Gastrocnemius medialis (tissue), 4 donors: ENCODE results near the gene TUBB4B. TPM values are rescaled to one million over a fixed set of nuclear protein-coding genes. Genes with fewer than 3 reads are reported as not detected.

Source experiments
- ATAC-seq, 2 donors: fragments of 150-250 bp; one replicate each; pipeline ENCODE4 v1.9.1; 2016
- DNase-seq, 2 donors: peaks; one replicate each; pipeline ENCODE4 v3.0.0-alpha.2; 2019
- H3K27ac ChIP-seq, 4 donors: fragments of 200-600 bp; sonication (generic); 1 replicate in 1 of 4; 2 replicates in 3 of 4; pipeline ENCODE4 v1.5.1; 2016 to 2018; ENCODE audit warnings: mild to moderate bottlenecking in 2 of 4, moderate library complexity in 1 of 4
- H3K27me3 ChIP-seq, 3 donors: fragments of 200-600 bp; sonication (generic) in 2 of 3; 1 replicate in 1 of 3; 2 replicates in 2 of 3; pipeline versions ENCODE4 v1.5.1 to v1.6.0; 2016 to 2019; ENCODE audit warnings: mild to moderate bottlenecking in 1 of 3, moderate library complexity in 1 of 3
- H3K36me3 ChIP-seq, 2 donors: fragments of 200-600 bp; sonication (generic) in 1 of 2; one replicate each; pipeline ENCODE4 v1.5.1; 2017 to 2018
- H3K4me1 ChIP-seq, 2 donors: fragments of 200-600 bp; sonication (generic) in 1 of 2; one replicate each; pipeline ENCODE4 v1.5.1; 2016 to 2017; ENCODE audit warnings: mild to moderate bottlenecking in 2 of 2
- H3K4me3 ChIP-seq, 4 donors: fragments of 200-600 bp; sonication (generic) in 3 of 4; 1 replicate in 1 of 4; 2 replicates in 3 of 4; pipeline ENCODE4 v1.5.1; 2016 to 2019; ENCODE audit warnings: mild to moderate bottlenecking in 2 of 4
- H3K9me3 ChIP-seq, 3 donors: fragments of 200-600 bp; sonication (generic) in 2 of 3; 1 replicate in 1 of 3; 2 replicates in 2 of 3; pipeline ENCODE4 v1.5.1; 2016 to 2019
- CTCF ChIP-seq, 5 experiments: fragments of 450-650 bp in 3 of 5; fragments of 200-600 bp in 2 of 5; sonication (generic) in 2 of 5; IDR thresholded peaks in 4 of 5; conservative IDR thresholded peaks in 1 of 5; 1 replicate in 4 of 5; 2 replicates in 1 of 5; pipeline ENCODE4 v1.5.1; 2016 to 2019; ENCODE audit warnings: antibody characterized with exemption in 5 of 5, mild to moderate bottlenecking in 3 of 5, moderate library complexity in 3 of 5
- POLR2A ChIP-seq, 2 donors: fragments of 450-650 bp; IDR thresholded peaks; one replicate each; pipeline ENCODE4 v1.6.1; 2017; ENCODE audit warnings: antibody characterized with exemption in 2 of 2, mild to moderate bottlenecking in 2 of 2, moderate library complexity in 2 of 2
- in situ Hi-C, 4 donors: fragments of 200-750 bp; cut with MboI; loops; one replicate each; pipeline versions ENCODE4 v1.15.0 to v1.8.0; 2017; ENCODE audit warnings: low sequenced_read_pairs in 4 of 4
- intact Hi-C: fragments of 100-400 bp; cut with DNase I; formaldehyde crosslinking; loops from one replicate; pipeline ENCODE4 v1.15.1; 2023; ENCODE audit warnings: low total_unique reads
- total RNA-seq, 4 donors: library from RNA; depleted of rRNA; stranded (reverse); fragments of >200 nt; gene quantifications; one replicate each; pipeline versions ENCODE4 v1.1.0 to v1.2.3, GENCODE V29; 2016

Gene TUBB4B
- total RNA-seq, 4 donors from 2014 or later, result 222 to 495 (median 363) TPM

- Histone ChIP-seq H3K27ac (peak overlapping the region; percentile 68 to 83 (median 80)), H3K9me3 (no peaks in the 10 kb centered on the region), H3K4me3 (peak overlapping the region in 1 of 4 donors; percentile 51), H3K27me3 (peaks cover 7 to 34% (median 14%) of the 10 kb centered on the region in 3 donors), H3K36me3 (peaks cover 0 to 17% of the 10 kb centered on the region in 2 donors), H3K4me1 (peaks cover 17 to 21% of the 10 kb centered on the region in 2 donors)
- in situ Hi-C loops, result loop anchor here in 3 of 4 donors (25.0 kb wide), 1 partner anchor 136 kb away; the partner anchor contains the start of genes EXD3 (in 3 of the 3) and NOXA1 (in 3 of the 3)
- intact Hi-C loops, result no loop called here
- DNase-seq (no peak), ATAC-seq (no peak)
- TF ChIP-seq CTCF (IDR thresholded peaks at IDR 0.05 in 4 of 5, conservative IDR thresholded peaks at IDR 0.05 in 1 of 5) (no peak), POLR2A (IDR thresholded peaks at IDR 0.05) (no peak)
Observed at GRCh38 chr9:137275588-137276472, 34.7 kb downstream of the TUBB4B start.

- Histone ChIP-seq H3K4me1 (peaks cover 17 to 21% of the 10 kb centered on the region in 2 donors), H3K9me3 (no peaks in the 10 kb centered on the region), H3K4me3 (peak overlapping the region; percentile 36 to 51 (median 49)), H3K36me3 (peaks cover 0 to 17% of the 10 kb centered on the region in 2 donors), H3K27me3 (peaks cover 13 to 42% (median 20%) of the 10 kb centered on the region in 3 donors), H3K27ac (peak overlapping the region; percentile 68 to 83 (median 80))
- intact Hi-C loops (no loop called here), in situ Hi-C loops (loop anchor here in 3 of 4 donors (25.0 kb wide), 1 partner anchor 136 kb away; the partner anchor contains the start of genes EXD3 (in 3 of the 3) and NOXA1 (in 3 of the 3))
- TF ChIP-seq POLR2A (IDR thresholded peaks at IDR 0.05) (no peak), CTCF (IDR thresholded peaks at IDR 0.05 in 4 of 5, conservative IDR thresholded peaks at IDR 0.05 in 1 of 5) (no peak)
- DNase-seq (peak; percentile 36 to 49), ATAC-seq (peak; percentile 37 to 55)
Observed at GRCh38 chr9:137276473-137277328, 35.6 kb downstream of the TUBB4B start.

GRCh38 chr9:137277329-137278041, 36.4 kb downstream of the TUBB4B start, which contains the start of gene TOR4A:
Gene TOR4A, plus strand, starts transcription at chr9:137277726. Its CDS starts 964 bp downstream, at chr9:137278690.
- ATAC-seq (peak; percentile 61 to 62), DNase-seq (peak; percentile 52 to 57)
- TF ChIP-seq CTCF (IDR thresholded peaks at IDR 0.05 in 4 of 5, conservative IDR thresholded peaks at IDR 0.05 in 1 of 5) (peak in 1 of 5 experiments; percentile 9), POLR2A (IDR thresholded peaks at IDR 0.05) (peak; percentile 19 to 47)
- peaks cover 17 to 21% of the 10 kb centered on the region in 2 donors for H3K4me1 ChIP-seq
- intact Hi-C loops (no loop called here), in situ Hi-C loops (loop anchor here in 3 of 4 donors (25.0 kb wide), 1 partner anchor 135 kb away; the partner anchor contains the start of genes EXD3 (in 3 of the 3) and NOXA1 (in 3 of the 3))
- H3K27me3 ChIP-seq, result peaks cover 13 to 46% (median 20%) of the 10 kb centered on the region in 3 donors
- no peaks in the 10 kb centered on the region for H3K9me3 ChIP-seq
- H3K36me3 ChIP-seq, result peaks cover 0 to 10% of the 10 kb centered on the region in 2 donors
- H3K27ac ChIP-seq, result peak within 1 kb of the TSS; percentile 68 to 83 (median 80)
- H3K4me3 ChIP-seq, result peak within 1 kb of the TSS; percentile 36 to 51 (median 49)
